ENCODE data around the gene ARRDC2. TPM values are rescaled to one million over a fixed set of nuclear protein-coding genes. Genes with fewer than 3 reads are reported as not detected.

ARRDC2 gene
- total RNA-seq, 4 donors from 2014 or later = 31.9 to 64.6 (median 47.5) TPM

DNA sequence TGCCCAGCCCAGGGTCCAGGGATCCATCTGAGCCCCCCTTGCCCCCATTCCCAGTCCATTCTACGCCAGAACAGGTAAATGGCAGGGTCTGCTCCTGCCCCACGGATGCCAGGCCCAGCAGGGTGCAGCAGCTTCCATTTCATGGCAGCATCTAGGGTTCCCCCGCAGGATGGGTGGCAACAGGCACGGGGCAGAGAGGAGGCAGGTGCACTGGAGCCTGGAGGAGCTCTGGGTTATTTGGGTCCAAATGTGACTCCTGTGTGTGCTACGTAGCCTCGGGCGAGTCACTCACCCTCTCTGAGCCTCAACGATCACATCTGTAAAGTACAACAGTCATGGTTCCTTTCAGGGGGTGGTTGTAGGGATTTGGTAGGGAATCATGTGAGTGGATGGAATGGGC, 51.3 kb downstream of the ARRDC2 start:
- Histone ChIP-seq H3K4me3 (no peak overlapping the region), H3K27ac (no peak overlapping the region), H3K27me3 (peaks cover 7% of the 10 kb centered on the region), H3K9me3 (no peaks in the 10 kb centered on the region), H3K4me1 (peaks cover 0 to 16% (median 9%) of the 10 kb centered on the region in 3 donors), H3K36me3 (no peaks in the 10 kb centered on the region)
- TF ChIP-seq POLR2AphosphoS5 (IDR thresholded peaks at IDR 0.05) = no peak
- TF ChIP-seq, protein P1, sequence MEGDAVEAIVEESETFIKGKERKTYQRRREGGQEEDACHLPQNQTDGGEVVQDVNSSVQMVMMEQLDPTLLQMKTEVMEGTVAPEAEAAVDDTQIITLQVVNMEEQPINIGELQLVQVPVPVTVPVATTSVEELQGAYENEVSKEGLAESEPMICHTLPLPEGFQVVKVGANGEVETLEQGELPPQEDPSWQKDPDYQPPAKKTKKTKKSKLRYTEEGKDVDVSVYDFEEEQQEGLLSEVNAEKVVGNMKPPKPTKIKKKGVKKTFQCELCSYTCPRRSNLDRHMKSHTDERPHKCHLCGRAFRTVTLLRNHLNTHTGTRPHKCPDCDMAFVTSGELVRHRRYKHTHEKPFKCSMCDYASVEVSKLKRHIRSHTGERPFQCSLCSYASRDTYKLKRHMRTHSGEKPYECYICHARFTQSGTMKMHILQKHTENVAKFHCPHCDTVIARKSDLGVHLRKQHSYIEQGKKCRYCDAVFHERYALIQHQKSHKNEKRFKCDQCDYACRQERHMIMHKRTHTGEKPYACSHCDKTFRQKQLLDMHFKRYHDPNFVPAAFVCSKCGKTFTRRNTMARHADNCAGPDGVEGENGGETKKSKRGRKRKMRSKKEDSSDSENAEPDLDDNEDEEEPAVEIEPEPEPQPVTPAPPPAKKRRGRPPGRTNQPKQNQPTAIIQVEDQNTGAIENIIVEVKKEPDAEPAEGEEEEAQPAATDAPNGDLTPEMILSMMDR (IDR thresholded peaks at IDR 0.05) = no peak
- TF ChIP-seq EP300 (IDR thresholded peaks at IDR 0.05) = no peak
- no peak for TF ChIP-seq POLR2A (IDR thresholded peaks at IDR 0.05)
- WGBS, 2 donors (ENCODE audit: low coverage in 1 of 2) = 83% methylated on average over 1 of the region's 8 CpGs; no CpG with 5 or more reads in 1 of the 2 donors
- ATAC-seq = no peak

DNA sequence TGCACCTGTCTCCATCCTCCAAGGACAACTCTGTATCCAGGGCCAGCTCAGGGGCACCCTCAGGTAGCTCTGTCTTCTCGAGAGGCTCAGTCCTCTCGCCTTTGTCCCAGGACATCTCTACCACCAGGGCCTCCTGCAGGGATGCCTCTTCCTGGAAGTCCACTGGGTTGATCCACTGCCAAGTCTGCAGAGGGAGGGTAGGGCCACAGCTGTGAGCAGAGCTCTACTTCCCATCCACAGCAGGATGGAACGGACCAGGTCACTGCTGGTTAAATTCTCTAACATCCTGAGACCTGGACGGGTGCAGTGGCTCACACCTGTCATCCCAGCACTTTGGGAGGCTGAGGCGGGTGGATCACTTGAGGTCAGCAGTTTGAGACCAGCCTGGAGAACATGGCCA, 51.9 kb downstream of the ARRDC2 start:
- Histone ChIP-seq H3K27me3 (peaks cover 13% of the 10 kb centered on the region), H3K4me1 (peaks cover 0 to 16% (median 9%) of the 10 kb centered on the region in 3 donors), H3K4me3 (no peak overlapping the region), H3K9me3 (no peaks in the 10 kb centered on the region), H3K27ac (no peak overlapping the region), H3K36me3 (no peaks in the 10 kb centered on the region)
- TF ChIP-seq, protein P1 (IDR thresholded peaks at IDR 0.05) = no peak
- TF ChIP-seq POLR2A (IDR thresholded peaks at IDR 0.05) (no peak), POLR2AphosphoS5 (IDR thresholded peaks at IDR 0.05) (no peak), EP300 (IDR thresholded peaks at IDR 0.05) (no peak)
- no peak for ATAC-seq
- WGBS, 2 donors (ENCODE audit: low coverage in 1 of 2) = no CpG with 5 or more reads among the region's 5 CpGs

DNA sequence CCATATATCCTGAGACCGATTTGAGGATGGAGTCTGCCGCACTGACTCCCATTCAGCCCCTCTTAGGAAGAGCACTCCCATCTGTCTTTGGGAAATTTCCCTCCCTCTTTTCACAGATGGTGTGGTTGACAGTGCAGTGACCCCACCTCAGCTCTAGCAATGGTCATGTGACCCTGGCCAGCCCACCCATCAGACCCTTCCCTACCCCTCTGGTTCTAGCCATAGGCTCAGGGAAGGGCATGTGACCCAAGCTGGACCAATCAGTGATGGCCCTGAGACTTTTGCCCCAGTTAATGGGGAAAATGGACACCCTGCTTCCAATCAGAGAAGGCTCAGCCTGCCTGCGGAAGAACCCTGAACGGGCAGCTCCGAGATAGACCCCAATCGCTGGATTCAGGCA, 52.5 kb downstream of the ARRDC2 start:
- Histone ChIP-seq H3K9me3 (no peaks in the 10 kb centered on the region), H3K4me1 (peaks cover 0 to 16% (median 9%) of the 10 kb centered on the region in 3 donors), H3K27me3 (peaks cover 16% of the 10 kb centered on the region), H3K36me3 (no peaks in the 10 kb centered on the region), H3K27ac (no peak overlapping the region), H3K4me3 (no peak overlapping the region)
- WGBS, 2 donors (ENCODE audit: low coverage in 1 of 2) = 73 to 96% methylated on average over 4 to 6 of the region's 6 CpGs
- TF ChIP-seq, protein P1 (IDR thresholded peaks at IDR 0.05) = no peak
- TF ChIP-seq EP300 (IDR thresholded peaks at IDR 0.05) = no peak
- no peak for TF ChIP-seq POLR2A (IDR thresholded peaks at IDR 0.05)
- ATAC-seq = no peak

DNA sequence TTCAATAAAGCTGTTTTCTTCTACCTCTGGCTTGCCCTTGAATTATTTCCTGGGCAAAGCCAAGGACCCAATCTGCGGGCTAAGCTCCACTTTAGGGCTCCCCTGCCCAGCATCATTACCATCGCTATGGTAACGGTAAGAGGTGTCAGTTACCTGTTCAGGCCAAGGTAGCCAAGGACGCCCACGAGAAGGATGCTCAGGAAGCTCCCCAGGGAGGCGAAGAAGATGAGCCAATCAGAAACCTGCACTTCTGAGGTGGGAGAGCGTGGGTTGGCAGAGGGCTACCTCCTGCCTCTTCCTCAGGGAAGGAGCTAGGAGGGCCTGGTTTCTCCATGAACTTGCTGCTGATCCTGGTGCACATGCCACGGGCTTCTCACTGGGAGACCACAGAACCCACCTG, 54.1 kb downstream of the ARRDC2 start:
- Histone ChIP-seq H3K36me3 (no peaks in the 10 kb centered on the region), H3K9me3 (no peaks in the 10 kb centered on the region), H3K27me3 (peaks cover 16% of the 10 kb centered on the region), H3K4me1 (peaks cover 0 to 16% (median 9%) of the 10 kb centered on the region in 3 donors), H3K4me3 (no peak overlapping the region), H3K27ac (no peak overlapping the region)
- TF ChIP-seq, protein P1 (IDR thresholded peaks at IDR 0.05) = no peak
- no peak for TF ChIP-seq EP300 (IDR thresholded peaks at IDR 0.05)
- no peak for TF ChIP-seq POLR2AphosphoS5 (IDR thresholded peaks at IDR 0.05)
- no peak for TF ChIP-seq POLR2A (IDR thresholded peaks at IDR 0.05)
- ATAC-seq = no peak
- 46 to 63% methylated on average over 2 to 3 of the region's 8 CpGs for WGBS, 2 donors (ENCODE audit: low coverage in 1 of 2)

DNA sequence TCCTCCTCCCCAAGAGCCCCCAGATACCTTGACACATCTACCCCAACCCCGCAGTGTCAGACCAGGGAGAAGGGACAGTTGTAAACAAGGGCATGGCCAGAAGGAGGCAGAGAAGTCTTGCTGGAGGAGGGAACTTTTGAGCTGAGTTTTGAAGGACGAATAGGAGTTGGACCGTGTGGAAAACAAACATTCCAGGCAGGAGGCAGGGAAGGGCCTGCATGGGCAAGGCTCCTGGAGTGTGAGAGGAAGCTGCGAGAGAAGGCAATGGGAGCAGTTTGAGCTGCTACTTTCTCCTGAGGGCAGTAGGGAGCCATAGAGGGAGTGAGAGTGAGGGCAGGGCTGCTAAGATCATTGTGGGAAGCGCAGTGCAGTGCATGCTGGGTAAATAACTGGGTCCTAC, 55.5 kb downstream of the ARRDC2 start:
- Histone ChIP-seq H3K4me3 (no peak overlapping the region), H3K27ac (no peak overlapping the region), H3K27me3 (peaks cover 16% of the 10 kb centered on the region), H3K9me3 (no peaks in the 10 kb centered on the region), H3K36me3 (no peaks in the 10 kb centered on the region), H3K4me1 (peaks cover 0 to 4% (median 2%) of the 10 kb centered on the region in 3 donors)
- ATAC-seq = no peak
- TF ChIP-seq POLR2AphosphoS5 (IDR thresholded peaks at IDR 0.05) (no peak), POLR2A (IDR thresholded peaks at IDR 0.05) (no peak), EP300 (IDR thresholded peaks at IDR 0.05) (no peak)
- TF ChIP-seq, protein P1 (IDR thresholded peaks at IDR 0.05) = no peak
- 44 to 74% methylated on average over 3 of the region's 5 CpGs for WGBS, 2 donors (ENCODE audit: low coverage in 1 of 2)

Data from gastroesophageal sphincter (tissue), 4 donors.